ENCODE measurements around the gene SLC17A2.

GRCh38 chr6:25878721-25879322 is 51.7 kb downstream of the SLC17A2 start:
- TF ChIP-seq ZFX (CRISPR knock-in tag; IDR thresholded peaks at IDR 0.05; ENCODE audit: low read depth), result no peak
- TF ChIP-seq ZNF331 (CRISPR knock-in tag; IDR thresholded peaks at IDR 0.05), result no peak
- TF ChIP-seq MXD3 (CRISPR knock-in tag; IDR thresholded peaks at IDR 0.05), result no peak
- TF ChIP-seq HDAC2 (CRISPR knock-in tag; IDR thresholded peaks at IDR 0.05), result no peak
